SIG-M5 (cell line): ENCODE measurements around the gene RRBP1.

ENCODE experiments used
- DNase-seq: peaks from one replicate; lab custom pipeline; 2025; lab: John Stamatoyannopoulos, UW

The RRBP1 gene

GRCh38 chr20:17571153-17571527, 110.9 kb downstream of the RRBP1 start:
- no peak for DNase-seq

GRCh38 chr20:17570347-17571152, 111.5 kb downstream of the RRBP1 start:
- no peak for DNase-seq

- no peak for DNase-seq
These were observed 112.3 kb downstream of the RRBP1 start, which contains the start of gene DSTN for GRCh38 chr20:17569616-17570346. TSS of gene DSTN (plus strand) at chr20:17570075. CDS start at chr20:17570209, 134 bp downstream.

GRCh38 chr20:17568972-17569521, 113.0 kb downstream of the RRBP1 start:
- no peak for DNase-seq

GRCh38 chr20:17568045-17568788, 113.8 kb downstream of the RRBP1 start:
- DNase-seq = no peak

- no peak for DNase-seq
These were observed 115.7 kb downstream of the RRBP1 start for GRCh38 chr20:17566345-17566744.

GRCh38 chr20:17565169-17565845, 116.7 kb downstream of the RRBP1 start:
- DNase-seq = no peak
